Measurements from ENCODE around the gene SKI.

SKI gene

GRCh38 chr1:2298685-2299084, 70.6 kb downstream of the SKI start:
- no peak for DNase-seq

- DNase-seq = no peak
Measured at GRCh38 chr1:2299131-2299627, 71.1 kb downstream of the SKI start.

GRCh38 chr1:2300004-2300771, 72.1 kb downstream of the SKI start:
- no peak for DNase-seq

GRCh38 chr1:2300851-2301606, 72.9 kb downstream of the SKI start:
- no peak for DNase-seq

GRCh38 chr1:2301607-2302291, 73.6 kb downstream of the SKI start:
- DNase-seq = no peak

GRCh38 chr1:2302292-2302925, 74.3 kb downstream of the SKI start:
- DNase-seq = no peak

GRCh38 chr1:2303016-2303775, 75.1 kb downstream of the SKI start:
- no peak for DNase-seq

GRCh38 chr1:2303781-2304180, 75.7 kb downstream of the SKI start:
- no peak for DNase-seq

GRCh38 chr1:2304282-2304681, 76.2 kb downstream of the SKI start:
- no peak for DNase-seq

GRCh38 chr1:2304921-2305681, 77.0 kb downstream of the SKI start:
- no peak for DNase-seq

- no peak for DNase-seq
Measured at GRCh38 chr1:2306151-2306978, 78.2 kb downstream of the SKI start.

- no peak for DNase-seq
Measured at GRCh38 chr1:2307064-2307605, 79.0 kb downstream of the SKI start.

- no peak for DNase-seq
Measured at GRCh38 chr1:2307972-2308371, 79.9 kb downstream of the SKI start.

GRCh38 chr1:2308844-2309243, 80.7 kb downstream of the SKI start:
- no peak for DNase-seq

GRCh38 chr1:2310332-2311183, 82.4 kb downstream of the SKI start:
- no peak for DNase-seq

- DNase-seq = no peak
Measured at GRCh38 chr1:2311184-2312032, 83.3 kb downstream of the SKI start.

GRCh38 chr1:2312160-2312514, 84.0 kb downstream of the SKI start:
- DNase-seq = no peak

GRCh38 chr1:2312515-2313301, 84.6 kb downstream of the SKI start:
- no peak for DNase-seq

All from NCI-H1092 treated with DMSO at 0.1 percent for 48 hours (cell line).